Fibroblast of peridontal ligament (primary cell): ENCODE measurements around the gene NLGN2.

Experiments
- DNase-seq: peaks from one replicate; pipeline ENCODE4 v3.0.0-alpha.2; 2010; ENCODE audit errors: extremely low read depth

The NLGN2 gene

DNA sequence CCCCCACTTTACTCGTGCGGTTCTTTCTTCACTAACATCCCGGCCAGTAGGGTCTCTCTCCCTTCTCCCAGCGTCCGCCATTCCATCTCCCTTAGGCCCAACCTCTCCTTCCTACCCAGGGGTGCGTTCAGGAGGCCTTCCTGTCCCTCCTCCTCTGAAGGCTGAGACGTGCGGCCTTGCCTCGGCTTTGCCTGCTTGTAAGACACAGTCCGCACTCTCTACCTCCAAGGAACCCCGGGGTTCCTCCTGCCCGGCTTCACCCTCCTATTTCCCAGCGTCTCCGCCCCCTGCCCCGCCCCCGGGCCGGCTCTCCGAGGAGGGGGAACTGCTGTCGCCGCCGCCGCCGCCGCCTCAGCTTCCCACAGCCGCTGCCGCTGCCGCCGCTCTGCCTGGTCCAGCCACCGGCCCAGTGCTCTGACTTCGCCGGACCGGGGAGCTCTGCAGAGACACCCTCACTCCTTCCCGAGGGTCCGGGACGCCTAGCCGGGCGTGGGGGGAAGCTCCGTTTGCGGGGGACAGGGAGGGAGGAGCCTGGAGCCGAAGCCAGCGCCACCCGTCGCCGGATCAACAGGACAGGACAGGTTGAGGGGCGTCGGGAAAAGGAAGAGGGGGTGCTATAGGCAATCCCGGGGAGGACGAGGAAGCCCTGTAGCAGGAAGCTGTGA is 30.4 kb downstream of the NLGN2 start:
- no peak for DNase-seq

DNA sequence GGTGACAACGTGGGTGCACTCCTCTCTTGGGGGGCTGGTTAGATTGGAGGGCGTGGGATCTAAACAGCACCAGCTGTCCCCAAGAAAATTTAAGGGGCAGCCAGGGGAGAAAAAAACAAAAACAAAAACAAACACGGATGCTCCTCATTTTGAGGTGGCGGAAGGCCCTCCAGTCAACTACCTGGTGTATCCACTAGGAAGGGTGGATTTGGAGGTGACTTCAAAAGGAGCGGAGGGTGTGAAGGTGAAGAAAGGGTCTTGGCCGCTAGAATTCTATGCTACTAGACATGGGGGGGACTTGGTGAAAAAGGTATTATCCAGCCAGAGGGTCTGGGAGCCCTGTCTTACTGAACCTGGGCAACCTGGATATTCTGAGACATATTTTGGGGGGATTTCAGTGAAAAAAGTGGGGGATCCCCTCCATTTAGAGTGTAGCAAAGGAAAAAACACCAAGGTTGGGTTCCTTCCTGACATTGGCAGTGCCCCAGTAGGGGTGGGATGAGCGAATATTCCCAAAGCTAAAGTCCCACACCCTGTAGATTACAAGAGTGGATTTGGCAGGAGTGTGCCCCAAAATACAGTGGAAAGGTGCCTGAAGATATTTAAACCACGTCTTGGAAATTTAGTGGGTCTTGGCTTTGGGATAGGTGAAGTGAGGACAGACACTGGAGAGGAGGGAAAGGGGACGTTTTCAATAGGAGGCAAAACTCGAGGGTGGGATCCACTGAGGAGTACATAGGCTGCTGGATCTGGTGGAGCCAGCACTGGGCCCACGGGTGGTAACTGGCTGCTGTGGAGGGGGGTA is 31.2 kb downstream of the NLGN2 start:
- no peak for DNase-seq

DNA sequence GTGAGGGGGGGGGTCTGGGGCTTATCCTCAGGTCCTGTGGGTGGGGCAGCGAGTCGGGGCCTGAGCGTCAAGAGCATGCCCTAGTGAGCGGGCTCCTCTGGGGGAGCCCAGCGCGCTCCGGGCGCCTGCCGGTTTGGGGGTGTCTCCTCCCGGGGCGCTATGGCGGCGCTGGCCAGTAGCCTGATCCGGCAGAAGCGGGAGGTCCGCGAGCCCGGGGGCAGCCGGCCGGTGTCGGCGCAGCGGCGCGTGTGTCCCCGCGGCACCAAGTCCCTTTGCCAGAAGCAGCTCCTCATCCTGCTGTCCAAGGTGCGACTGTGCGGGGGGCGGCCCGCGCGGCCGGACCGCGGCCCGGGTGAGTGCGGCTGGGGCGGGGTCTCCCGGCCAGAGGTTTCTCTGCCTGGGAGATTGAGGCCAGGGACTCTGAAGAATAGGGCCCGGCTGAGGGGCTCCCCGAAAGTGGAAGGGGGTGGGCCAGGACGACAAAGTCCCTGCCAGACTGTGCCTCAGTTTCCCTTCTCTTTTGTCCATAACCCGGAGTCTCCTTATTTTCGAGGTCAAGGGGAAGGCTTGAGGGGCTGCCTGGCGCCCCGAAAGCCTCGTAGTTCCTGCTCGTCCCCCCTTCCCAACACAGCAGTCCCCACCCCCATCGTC is 31.9 kb downstream of the NLGN2 start, which contains the start of gene FGF11:
FGF11 (plus strand) TSS at position 51 of the 651 bp plus-strand sequence; CDS start at position 160, 109 bp downstream.
- DNase-seq = no peak

DNA sequence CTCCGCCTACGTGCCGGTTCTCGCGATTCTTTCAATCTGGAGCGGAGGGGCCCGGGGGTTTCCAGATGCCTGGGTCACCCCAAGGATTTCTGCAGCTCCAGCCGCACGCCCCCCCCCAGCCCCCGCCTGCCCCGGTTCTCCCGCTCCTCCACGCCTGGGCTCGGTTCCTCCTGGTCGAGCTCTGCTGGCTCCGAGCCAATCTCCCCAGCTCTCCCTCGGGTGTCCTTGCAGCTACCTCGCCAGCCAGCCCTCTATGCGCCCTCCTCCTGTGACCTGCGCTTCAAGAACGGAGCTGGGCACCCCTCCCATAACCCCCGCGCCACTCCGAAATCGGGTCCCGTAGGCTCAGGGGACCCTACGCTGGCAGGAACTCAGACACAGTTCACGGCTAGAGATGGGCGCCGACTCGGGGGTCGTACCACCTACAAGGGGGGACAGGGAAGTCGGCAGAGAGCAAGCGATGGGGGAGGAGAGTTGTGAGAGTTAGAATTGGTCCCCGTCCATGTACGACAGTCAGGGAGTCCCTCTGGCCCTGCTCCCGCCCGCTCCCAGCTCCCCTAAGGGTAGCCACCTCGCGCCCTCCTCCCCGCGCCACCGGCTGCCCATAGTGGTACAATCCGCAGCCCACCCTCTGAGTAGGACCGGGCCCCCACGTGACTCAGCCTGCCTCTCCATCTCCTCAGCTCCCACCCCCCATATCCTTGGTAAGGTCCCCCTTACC is 32.6 kb downstream of the NLGN2 start:
- DNase-seq = no peak

DNA sequence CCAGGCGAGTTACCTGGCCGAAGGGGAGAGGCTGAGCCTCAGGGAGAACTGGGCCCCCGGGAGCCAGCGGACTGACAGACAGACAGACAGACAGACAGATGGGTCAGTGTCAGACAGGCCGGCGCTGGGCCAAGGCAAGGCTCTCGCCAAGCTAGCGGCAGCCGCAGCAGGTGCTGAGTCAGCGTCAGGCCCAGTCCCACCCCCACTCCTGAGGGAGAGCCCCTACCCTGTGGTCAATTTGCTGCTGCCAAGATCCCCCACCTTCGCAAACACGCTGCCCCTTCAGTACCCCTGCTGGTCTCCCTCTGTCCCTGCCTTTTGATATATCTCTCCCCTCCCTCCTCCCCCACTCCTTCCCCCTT is 33.2 kb downstream of the NLGN2 start:
- DNase-seq = no peak

DNA sequence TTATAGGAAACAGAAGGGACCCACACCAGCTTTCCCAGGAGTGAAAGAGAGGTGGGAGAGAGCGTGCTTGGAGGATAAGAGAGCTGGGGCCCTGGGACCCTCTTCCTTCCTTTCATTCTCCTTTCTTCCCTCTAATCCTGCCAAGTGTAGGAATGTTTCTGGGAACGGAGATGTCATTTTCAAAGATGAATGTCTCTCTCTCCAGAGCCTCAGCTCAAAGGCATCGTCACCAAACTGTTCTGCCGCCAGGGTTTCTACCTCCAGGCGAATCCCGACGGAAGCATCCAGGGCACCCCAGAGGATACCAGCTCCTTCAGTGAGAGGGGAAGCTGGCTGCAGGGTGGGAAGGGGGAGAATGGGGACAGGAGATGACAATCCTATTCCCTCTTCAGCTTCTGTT is 33.6 kb downstream of the NLGN2 start:
- no peak for DNase-seq

DNA sequence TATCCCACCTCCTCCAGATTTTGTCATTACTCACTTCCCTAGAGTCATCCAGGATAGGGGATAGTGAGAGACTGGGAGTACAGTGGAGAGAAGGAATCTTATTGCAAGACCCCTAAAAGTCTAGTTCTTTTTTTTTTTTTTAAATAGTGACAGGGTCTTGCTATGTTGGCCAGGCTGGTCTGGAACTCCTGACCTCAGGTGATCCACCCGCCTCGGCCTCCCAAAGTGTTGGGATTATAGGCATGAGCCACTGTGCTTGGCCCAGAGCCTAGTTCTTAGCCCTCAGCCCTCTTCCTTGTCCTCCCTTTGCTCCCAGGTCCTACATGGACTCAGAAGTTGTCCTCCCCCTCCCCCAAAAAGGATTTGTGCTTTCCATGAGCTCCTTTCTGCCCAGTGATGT is 34.5 kb downstream of the NLGN2 start:
- DNase-seq = no peak

DNA sequence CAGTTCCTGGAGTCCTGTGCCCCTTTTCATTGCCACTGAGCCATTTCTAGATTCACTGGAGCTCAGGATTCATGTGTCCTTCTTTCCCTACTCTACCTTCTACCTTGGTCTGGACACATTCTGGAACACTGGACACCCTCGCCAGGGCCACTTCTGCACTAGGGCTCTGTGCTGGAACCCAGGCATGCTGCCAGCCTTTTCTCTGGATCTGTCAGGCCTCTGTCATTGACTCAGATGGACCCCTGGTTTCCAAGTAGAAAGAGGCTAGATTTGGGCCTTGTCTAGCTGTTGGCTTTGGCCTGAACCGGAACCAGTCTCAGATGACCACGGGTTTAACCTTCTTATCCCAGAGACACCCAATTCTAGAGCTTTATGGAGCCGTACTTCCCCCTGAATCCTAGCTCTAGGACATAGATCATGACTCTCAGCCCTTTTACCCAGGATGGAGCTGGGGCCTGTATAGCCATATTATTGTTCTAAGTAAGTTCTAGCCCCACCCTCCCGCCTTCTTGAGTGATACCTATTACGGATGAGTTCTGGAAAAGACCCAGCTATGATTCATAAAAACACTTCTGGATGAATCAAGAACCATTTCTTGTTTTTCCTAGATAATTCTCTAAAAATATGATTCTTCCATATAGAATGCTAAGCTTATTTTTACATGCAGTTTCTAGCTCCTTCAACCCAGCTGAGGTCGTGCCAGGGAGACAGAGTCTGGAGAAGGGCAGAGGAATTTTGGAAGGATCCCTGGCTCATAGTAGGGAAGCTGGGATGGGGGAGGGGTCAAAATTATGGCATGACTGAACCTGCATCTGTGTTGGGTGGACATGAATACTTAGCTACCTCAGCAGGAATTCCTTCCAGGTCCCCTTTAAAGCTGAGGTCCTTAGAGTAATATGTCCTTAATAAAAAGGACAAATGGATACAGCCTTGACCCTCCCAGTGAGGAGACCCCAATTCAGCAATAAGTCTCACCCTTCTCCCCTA is 36.1 kb downstream of the NLGN2 start:
- DNase-seq = peak; percentile 29

DNA sequence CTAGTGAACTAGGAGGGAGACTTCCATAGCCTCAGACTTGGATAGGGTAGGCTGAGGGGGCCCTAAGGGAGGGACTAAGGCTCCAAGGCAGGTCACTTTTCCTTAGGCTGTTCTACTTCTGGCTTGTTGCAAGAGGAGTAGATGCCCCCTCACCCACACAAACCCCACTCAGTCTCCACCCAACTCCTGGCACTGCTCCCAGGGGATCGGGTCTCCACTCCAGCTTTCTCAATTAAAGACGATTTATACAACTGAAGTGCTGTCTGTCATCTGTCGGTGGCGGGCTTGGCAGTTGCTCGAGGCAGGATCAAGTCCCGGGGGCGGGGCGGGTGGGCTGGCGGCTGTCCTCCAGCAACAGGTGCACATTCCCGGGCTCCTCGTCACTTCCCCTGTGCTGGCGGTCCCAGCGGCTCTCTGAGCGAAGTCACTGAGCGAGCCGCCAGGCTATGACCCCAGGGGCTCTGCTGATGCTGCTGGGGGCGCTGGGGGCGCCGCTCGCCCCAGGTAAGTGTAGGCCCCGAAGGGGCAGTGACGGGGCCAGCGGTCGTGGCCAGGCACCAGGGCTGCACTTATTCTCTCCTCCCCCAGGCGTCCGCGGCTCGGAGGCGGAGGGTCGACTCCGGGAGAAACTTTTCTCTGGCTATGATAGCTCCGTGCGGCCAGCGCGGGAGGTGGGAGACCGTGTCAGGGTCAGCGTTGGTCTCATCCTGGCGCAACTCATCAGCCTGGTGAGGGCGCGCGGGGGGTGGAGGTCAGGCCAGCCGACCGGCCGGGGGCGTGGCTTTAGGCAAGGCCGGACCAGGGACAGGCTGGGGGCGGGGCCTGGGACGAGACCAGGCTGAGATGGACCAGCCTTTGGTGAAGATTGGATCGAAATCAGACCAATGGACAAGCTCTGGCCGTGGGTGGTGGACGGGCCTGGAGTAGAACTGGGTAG is 37.3 kb downstream of the NLGN2 start, which contains the start of gene CHRNB1:
CHRNB1 (plus strand) TSS at position 380 of the 937 bp plus-strand sequence; CDS start at position 447, 67 bp downstream.
- DNase-seq = no peak

DNA sequence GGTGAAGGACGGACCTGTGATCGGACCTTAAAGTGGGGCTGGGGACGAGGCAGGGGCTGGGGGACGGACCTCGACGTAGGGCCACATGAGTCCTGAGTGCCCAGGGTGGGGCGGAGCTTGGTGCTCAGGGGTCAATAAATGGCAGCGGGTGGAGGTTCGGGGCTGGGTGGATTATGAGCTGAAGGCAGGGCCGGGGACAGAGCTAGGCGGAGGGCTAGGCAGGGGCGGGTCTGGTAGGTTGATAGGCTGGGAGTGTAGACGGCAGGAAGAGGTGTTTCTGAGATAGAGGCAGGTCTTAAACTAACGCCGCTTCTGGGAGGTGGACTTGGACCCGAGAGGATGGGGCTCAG is 37.9 kb downstream of the NLGN2 start:
- DNase-seq = no peak

DNA sequence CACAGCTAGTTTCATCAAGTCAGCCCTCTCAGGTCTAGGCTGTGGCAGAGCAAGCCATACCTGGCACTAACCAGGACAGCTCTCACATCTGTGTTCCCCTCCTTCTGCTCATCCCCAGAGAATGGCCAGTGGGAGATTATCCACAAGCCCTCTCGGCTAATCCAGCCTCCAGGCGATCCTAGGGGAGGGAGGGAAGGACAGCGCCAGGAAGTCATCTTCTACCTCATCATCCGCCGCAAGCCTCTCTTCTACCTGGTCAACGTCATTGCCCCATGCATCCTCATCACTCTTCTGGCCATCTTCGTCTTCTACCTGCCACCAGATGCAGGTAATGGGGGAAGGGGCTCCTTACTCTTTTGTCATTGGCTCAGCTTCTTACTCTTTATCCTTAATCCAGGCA is 40.8 kb downstream of the NLGN2 start:
- DNase-seq = no peak

DNA sequence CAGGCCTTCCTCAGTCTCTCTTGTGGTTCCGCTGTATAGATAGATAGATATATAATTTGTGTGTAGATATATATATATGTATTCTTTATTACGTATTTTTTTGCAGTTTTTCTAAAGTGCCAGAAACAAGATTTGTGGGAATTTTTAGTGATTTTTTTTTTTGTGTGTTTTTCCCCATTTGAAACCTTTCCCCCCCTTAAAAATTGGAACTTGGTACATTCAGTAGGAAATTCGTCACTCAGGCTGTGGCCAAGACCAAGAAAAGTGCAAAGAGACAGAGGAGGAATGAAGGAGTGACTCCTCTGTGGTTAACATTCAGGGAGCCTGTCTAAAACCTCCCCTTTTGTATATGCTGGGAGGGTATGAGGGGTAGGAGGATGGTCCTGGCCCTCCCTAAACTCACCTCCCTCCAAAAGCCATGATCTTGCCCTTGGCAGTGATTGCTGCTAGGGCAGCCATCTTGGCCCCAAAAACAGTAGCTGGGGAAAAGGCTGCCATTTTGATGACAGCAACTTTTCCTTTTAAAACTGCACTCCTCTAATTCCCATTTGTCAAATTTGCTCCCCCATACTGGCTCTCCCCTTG is 52.4 kb downstream of the NLGN2 start:
- DNase-seq = no peak

DNA sequence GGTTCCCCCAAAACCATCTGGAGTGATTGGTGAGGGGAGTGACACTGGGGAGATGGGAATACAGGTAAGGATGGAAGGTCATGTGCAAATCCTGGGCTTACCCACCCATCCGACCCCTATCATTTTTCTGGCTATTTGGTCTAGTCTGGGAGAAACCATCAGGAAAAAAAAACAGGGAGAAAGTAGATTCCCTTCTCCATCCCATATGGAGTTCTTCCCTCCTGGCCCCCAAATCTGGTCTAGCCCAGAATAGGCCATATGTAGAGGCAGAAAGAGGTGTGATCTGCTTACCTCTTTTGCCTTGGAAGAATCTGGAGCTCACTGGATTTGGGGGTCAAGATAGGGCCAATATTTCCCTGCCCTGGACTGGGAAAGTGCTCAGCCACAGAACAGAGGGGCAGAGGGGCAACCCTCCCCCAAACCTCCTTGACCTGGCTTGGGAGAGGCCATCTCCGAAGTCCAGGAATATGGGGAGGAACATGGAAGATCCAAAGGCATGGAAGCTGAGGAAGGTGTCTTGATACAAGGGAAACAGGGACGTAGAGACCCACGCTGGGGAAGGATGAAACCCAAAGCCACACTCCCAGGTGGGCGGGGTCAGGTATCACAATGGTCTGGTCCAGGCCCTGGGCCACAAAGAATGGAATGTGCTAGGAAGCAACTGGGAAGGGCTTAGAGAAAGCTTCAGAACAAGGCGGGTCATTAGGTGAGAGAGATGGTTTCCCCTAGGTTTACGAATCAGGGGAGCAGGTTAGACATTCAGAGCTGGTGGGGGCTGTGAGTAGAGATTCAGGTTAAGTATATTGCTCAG is 53.4 kb downstream of the NLGN2 start:
- no peak for DNase-seq

DNA sequence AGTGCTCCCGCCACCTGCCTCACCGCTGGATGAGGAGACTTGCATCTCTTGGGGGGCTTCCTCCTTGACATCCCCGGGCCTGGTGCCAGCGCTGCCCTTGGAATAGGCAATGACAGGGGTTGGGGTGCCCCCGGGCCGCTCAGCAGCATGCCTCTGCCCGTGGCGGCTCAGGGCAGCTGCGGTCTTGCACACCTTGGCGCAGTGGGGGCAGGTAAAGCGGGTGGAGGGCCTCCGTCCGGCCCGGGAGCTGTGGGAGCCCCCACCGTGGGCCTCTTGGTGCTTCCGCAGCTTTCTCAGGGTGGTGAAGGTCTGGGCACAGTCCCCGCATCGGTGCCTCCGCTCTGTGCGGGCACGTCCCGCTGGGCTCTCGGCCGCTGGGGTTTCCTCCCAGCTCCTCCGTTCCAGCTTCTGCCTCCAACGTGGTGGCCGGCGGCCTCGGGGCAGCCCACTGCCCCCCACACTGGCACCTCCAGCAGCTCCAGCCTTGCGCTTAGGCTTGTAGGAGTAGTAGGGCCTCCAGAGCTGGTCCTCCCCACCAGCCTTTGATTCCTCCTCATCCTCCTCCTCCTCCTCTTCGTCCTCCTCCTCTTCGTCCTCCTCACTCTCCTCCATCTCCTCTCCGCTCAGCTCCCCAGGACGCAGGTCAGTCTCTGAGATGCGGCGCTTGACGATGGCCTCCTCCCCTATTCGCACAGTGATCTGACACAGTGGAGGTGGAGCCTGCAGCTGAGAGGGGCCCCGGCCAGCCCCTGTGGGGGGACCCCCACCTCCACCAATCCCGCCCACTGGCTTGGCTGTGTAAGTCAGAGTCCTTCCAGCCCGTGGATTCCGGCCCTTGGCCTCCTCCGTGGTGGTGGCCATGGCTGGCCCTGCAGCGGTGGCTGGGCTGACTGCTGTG is 55.1 kb downstream of the NLGN2 start:
- DNase-seq = no peak

DNA sequence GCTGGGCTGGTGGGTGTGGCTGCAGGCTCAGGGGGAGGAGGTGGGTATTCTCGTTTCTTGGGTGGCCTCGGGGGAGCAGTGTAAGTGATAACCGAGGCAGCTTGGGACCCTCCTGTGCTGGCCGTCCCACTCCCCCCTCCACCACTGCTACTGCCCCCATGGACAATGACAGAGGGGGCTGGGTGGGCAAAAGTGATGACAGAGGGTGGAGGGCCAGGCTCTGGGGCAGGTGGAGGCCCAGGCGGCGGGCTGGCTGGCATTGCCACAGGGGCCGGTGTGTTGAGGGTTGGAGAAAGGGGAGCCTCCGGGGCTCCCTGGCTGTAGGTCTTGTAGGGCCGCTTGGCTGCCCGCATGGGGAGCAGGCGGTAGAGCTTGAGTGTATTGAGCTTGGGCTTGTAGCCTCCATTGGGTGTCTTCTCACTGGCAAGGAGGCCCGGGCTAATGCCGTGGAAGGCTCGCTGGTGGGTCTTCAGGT is 55.8 kb downstream of the NLGN2 start:
- DNase-seq = no peak

DNA sequence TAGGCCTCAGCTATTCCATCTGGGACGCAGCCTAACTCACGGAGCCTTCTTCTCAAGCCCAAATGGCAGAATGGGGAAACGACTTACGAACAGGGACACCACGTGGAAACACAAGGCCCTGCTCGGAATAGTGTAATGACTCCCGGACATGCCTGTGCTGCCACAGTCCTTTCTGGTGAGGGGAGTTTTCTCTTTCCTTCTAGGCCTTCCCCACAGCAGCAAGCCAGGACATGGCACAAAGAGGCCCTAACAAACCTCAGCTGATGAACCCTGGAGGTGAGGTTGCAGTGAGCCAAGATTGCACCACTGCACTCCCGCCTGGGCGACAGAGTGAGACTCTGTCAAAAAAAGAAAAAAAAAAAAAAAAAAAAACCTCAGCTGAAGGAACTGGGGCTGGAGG is 56.4 kb downstream of the NLGN2 start:
- DNase-seq = no peak

DNA sequence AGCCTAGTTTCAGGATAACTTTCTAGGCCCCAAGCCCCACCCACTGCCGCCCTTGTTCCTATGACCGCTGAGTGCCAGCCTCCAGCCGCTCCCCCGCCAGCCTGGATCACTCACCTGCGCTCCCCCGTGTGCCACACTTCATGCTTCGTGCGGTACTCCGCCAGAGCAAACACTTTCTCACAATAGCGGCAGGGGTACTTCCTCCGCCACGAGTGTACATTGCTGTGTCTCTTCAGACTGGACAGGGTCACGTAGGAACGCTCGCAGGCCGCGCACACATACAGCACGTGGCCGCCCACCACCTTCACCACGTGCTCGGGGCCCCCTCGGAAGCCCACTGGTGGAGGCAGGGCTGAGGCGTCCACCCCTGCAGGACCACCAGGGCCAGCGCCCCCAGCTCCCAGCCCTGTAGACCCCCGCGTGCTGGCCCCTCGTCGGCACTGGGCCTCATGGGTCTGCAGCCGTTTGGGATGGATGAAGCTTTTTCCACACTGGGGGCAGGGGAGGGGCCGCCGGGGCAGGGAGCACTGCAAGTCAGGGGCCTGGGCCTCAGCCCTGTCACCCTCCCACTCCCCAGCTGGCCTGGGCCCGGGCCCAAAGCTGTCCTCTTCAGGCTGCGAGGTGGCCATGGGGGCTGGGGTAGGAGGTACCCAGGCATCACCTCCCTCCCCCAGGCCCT is 58.1 kb downstream of the NLGN2 start:
- DNase-seq = no peak
